WTC11 (cell line): ENCODE results near the gene ARMC7. TPM values are rescaled to one million over a fixed set of nuclear protein-coding genes. Genes with fewer than 3 reads are reported as not detected.

ENCODE experiments used
- AFF4 ChIP-seq: sonication (generic); formaldehyde crosslinking; IDR thresholded peaks from 2 replicates; pipeline ENCODE4 v1.8.1; 2023; ENCODE audit warnings: mild to moderate bottlenecking, missing genetic modification reagents, borderline replicate concordance
- CREM ChIP-seq: sonication (generic); formaldehyde crosslinking; IDR thresholded peaks from 2 replicates; pipeline ENCODE4 v1.8.1; 2022; ENCODE audit warnings: mild to moderate bottlenecking, missing genetic modification reagents, moderate library complexity
- E2F4 ChIP-seq: sonication (generic); formaldehyde crosslinking; IDR thresholded peaks from 2 replicates; pipeline ENCODE4 v1.8.1; 2022; ENCODE audit warnings: low read depth, mild to moderate bottlenecking, moderate library complexity, missing genetic modification reagents, borderline replicate concordance
- ELF4 ChIP-seq: sonication (generic); formaldehyde crosslinking; IDR thresholded peaks from 2 replicates; pipeline ENCODE4 v1.8.1; 2022; ENCODE audit warnings: low read depth, mild to moderate bottlenecking, moderate library complexity, missing genetic modification reagents
- FOXJ3 ChIP-seq: sonication (generic); formaldehyde crosslinking; IDR thresholded peaks from 2 replicates; pipeline ENCODE4 v1.9.0; 2021; ENCODE audit warnings: missing genetic modification reagents, mild to moderate bottlenecking, borderline replicate concordance
- FOXP1 ChIP-seq: sonication (generic); formaldehyde crosslinking; IDR thresholded peaks from 2 replicates; pipeline ENCODE4 v1.8.0; 2022; ENCODE audit warnings: missing genetic modification reagents, mild to moderate bottlenecking, moderate library complexity, borderline replicate concordance
- HMGXB4 ChIP-seq: sonication (generic); formaldehyde crosslinking; IDR thresholded peaks from 2 replicates; pipeline ENCODE4 v1.8.1; 2023; ENCODE audit warnings: mild to moderate bottlenecking, moderate library complexity, missing genetic modification reagents
- IRF1 ChIP-seq: sonication (generic); formaldehyde crosslinking; IDR thresholded peaks from 2 replicates; pipeline ENCODE4 v1.8.0; 2023; ENCODE audit warnings: missing genetic modification reagents
- MAX ChIP-seq: sonication (generic); formaldehyde crosslinking; IDR thresholded peaks from 2 replicates; pipeline ENCODE4 v1.8.0; 2022; ENCODE audit warnings: mild to moderate bottlenecking, missing genetic modification reagents
- MLX ChIP-seq: sonication (generic); formaldehyde crosslinking; IDR thresholded peaks from 2 replicates; pipeline ENCODE4 v1.8.1; 2023; ENCODE audit warnings: mild to moderate bottlenecking, missing genetic modification reagents, moderate library complexity
- MYBL2 ChIP-seq: sonication (generic); formaldehyde crosslinking; IDR thresholded peaks from 2 replicates; pipeline ENCODE4 v1.8.1; 2023; ENCODE audit warnings: mild to moderate bottlenecking, moderate library complexity, missing genetic modification reagents
- NFATC4 ChIP-seq: fragments of 250-450 bp; sonication (Bioruptor Pico); IDR thresholded peaks from 2 replicates; pipeline ENCODE4 v1.9.0; 2021; ENCODE audit warnings: mild to moderate bottlenecking
- NFE2L1 ChIP-seq: sonication (generic); formaldehyde crosslinking; IDR thresholded peaks from 2 replicates; pipeline ENCODE4 v1.8.1; 2023; ENCODE audit warnings: missing genetic modification reagents
- RORB ChIP-seq: fragments of 250-450 bp; sonication (Bioruptor Pico); IDR thresholded peaks from 2 replicates; pipeline ENCODE4 v1.9.0; 2021; ENCODE audit warnings: mild to moderate bottlenecking
- SMAD4 ChIP-seq: sonication (generic); formaldehyde crosslinking; IDR thresholded peaks from 2 replicates; pipeline ENCODE4 v1.8.0; 2022; ENCODE audit warnings: mild to moderate bottlenecking, missing genetic modification reagents
- SP1 ChIP-seq: sonication (generic); formaldehyde crosslinking; conservative IDR thresholded peaks from 2 replicates; pipeline ENCODE4 v1.8.1; 2022; ENCODE audit warnings: missing genetic modification reagents
- USF2 ChIP-seq: sonication (generic); formaldehyde crosslinking; IDR thresholded peaks from 2 replicates; pipeline ENCODE4 v1.8.1; 2023; ENCODE audit warnings: mild to moderate bottlenecking, missing genetic modification reagents, moderate library complexity
- ZBTB21 ChIP-seq: sonication (generic); formaldehyde crosslinking; IDR thresholded peaks from 2 replicates; pipeline ENCODE4 v1.8.1; 2023; ENCODE audit warnings: mild to moderate bottlenecking, missing genetic modification reagents, borderline replicate concordance
- ZBTB43 ChIP-seq: sonication (generic); formaldehyde crosslinking; IDR thresholded peaks from 2 replicates; pipeline ENCODE4 v1.8.1; 2023; ENCODE audit warnings: mild to moderate bottlenecking, missing genetic modification reagents
- ZMAT4 ChIP-seq: fragments of 250-450 bp; sonication (Bioruptor Pico); IDR thresholded peaks from 2 replicates; pipeline ENCODE4 v1.9.0; 2021; ENCODE audit warnings: mild to moderate bottlenecking
- ZNF121 ChIP-seq: sonication (generic); formaldehyde crosslinking; IDR thresholded peaks from 2 replicates; pipeline ENCODE4 v1.8.0; 2023; ENCODE audit warnings: missing genetic modification reagents
- ZNF317 ChIP-seq: sonication (generic); formaldehyde crosslinking; IDR thresholded peaks from 2 replicates; pipeline ENCODE4 v1.8.1; 2023; ENCODE audit warnings: low read depth, mild to moderate bottlenecking, moderate library complexity, missing genetic modification reagents, borderline replicate concordance
- ZNF512 ChIP-seq: sonication (generic); formaldehyde crosslinking; IDR thresholded peaks from 2 replicates; pipeline ENCODE4 v1.8.1; 2022; ENCODE audit warnings: missing genetic modification reagents, borderline replicate concordance
- total RNA-seq: library from RNA; stranded (reverse); gene quantifications from 3 replicates; pipeline ENCODE4 v1.2.3, GENCODE V29; 2021

ARMC7 gene
- total RNA-seq, 1 experiment from 2014 or later: 13.2 TPM

- TF ChIP-seq ZNF512 (no peak), MYBL2 (CRISPR knock-in tag) (peak; percentile 98), ZNF317 (CRISPR knock-in tag) (peak; percentile 34; the same call in 1 of the 2 replicates), SMAD4 (CRISPR knock-in tag) (no peak), FOXP1 (CRISPR knock-in tag) (peak; percentile 65), NFATC4 (CRISPR knock-in tag) (peak; percentile 63; the same call in 1 of the 2 replicates), ZBTB21 (CRISPR knock-in tag) (no peak), FOXJ3 (CRISPR knock-in tag) (no peak), RORB (CRISPR knock-in tag) (no peak), AFF4 (CRISPR knock-in tag) (no peak), SP1 (peak; percentile 81), USF2 (CRISPR knock-in tag) (no peak), ELF4 (CRISPR knock-in tag) (no peak; the same call in 1 of the 2 replicates), ZNF121 (CRISPR knock-in tag) (no peak), ZMAT4 (CRISPR knock-in tag) (peak; percentile 83), NFE2L1 (0 out of 2 replicates have a peak, but pooled peaks have one; percentile 38), E2F4 (CRISPR knock-in tag) (no peak), MAX (CRISPR knock-in tag) (peak; percentile 58; the same call in 1 of the 2 replicates), MLX (CRISPR knock-in tag) (0 out of 2 replicates have a peak, but pooled peaks have one; percentile 37), CREM (CRISPR knock-in tag) (no peak; the same call in 1 of the 2 replicates), ZBTB43 (0 out of 2 replicates have a peak, but pooled peaks have one; percentile 20), HMGXB4 (peak; percentile 61; the same call in 1 of the 2 replicates), IRF1 (CRISPR knock-in tag) (peak; percentile 60; the same call in 1 of the 2 replicates)
Measured at GRCh38 chr17:75154195-75155106, 44.7 kb downstream of the ARMC7 start, which contains the start of gene JPT1 (continued).
